GM12892 (cell line): Measurements from ENCODE around the gene DNAL4.

Experiments used
- POLR2A ChIP-seq: IDR thresholded peaks from 2 replicates; pipeline ENCODE4 v1.6.1; 2011; ENCODE audit warnings: low read depth, low read length, control low read depth
- TAF1 ChIP-seq: IDR thresholded peaks from 2 replicates; pipeline ENCODE4 v1.6.1; 2011; ENCODE audit warnings: low read depth, mild to moderate bottlenecking, control low read depth, low read length, borderline replicate concordance

GRCh38 chr22:38733329-38733723 is 60.6 kb downstream of the DNAL4 start:
- no peak for TF ChIP-seq POLR2A
- no peak for TF ChIP-seq TAF1
